Neural cell (in vitro differentiated cells): ENCODE results near the gene ENTPD1.

Experiments
- EP300 ChIP-seq: fragments of 450-650 bp; conservative IDR thresholded peaks from 2 replicates; pipeline ENCODE4 v1.6.1; 2014; ENCODE audit warnings: antibody characterized with exemption, mild to moderate bottlenecking, moderate library complexity; ENCODE audit not compliant: poor library complexity, severe bottlenecking
- EZH2 ChIP-seq: fragments of 200-600, 300-800 bp; shearing (Covaris generic), sonication (generic); IDR thresholded peaks from 2 replicates; pipeline ENCODE4 v1.6.1; 2014; ENCODE audit warnings: antibody characterized with exemption, low read length, borderline replicate concordance, mild to moderate bottlenecking; ENCODE audit not compliant: insufficient read depth, poor library complexity, severe bottlenecking
- MXI1 ChIP-seq: fragments of 450-650 bp; conservative IDR thresholded peaks from 2 replicates; pipeline ENCODE4 v1.6.1; 2014; ENCODE audit warnings: antibody characterized with exemption, mild to moderate bottlenecking; ENCODE audit not compliant: poor library complexity, severe bottlenecking
- RAD21 ChIP-seq: fragments of 450-650 bp; conservative IDR thresholded peaks from 2 replicates; pipeline ENCODE4 v1.6.1; 2014; ENCODE audit warnings: antibody characterized with exemption, mild to moderate bottlenecking, moderate library complexity
- TF ChIP-seq, protein P1 (sequence below): fragments of 450-650 bp; IDR thresholded peaks from 2 replicates; pipeline ENCODE4 v1.5.1; 2014; ENCODE audit warnings: antibody characterized with exemption, mild to moderate bottlenecking, moderate library complexity; ENCODE audit not compliant: poor library complexity, severe bottlenecking

- TF ChIP-seq, protein P1, sequence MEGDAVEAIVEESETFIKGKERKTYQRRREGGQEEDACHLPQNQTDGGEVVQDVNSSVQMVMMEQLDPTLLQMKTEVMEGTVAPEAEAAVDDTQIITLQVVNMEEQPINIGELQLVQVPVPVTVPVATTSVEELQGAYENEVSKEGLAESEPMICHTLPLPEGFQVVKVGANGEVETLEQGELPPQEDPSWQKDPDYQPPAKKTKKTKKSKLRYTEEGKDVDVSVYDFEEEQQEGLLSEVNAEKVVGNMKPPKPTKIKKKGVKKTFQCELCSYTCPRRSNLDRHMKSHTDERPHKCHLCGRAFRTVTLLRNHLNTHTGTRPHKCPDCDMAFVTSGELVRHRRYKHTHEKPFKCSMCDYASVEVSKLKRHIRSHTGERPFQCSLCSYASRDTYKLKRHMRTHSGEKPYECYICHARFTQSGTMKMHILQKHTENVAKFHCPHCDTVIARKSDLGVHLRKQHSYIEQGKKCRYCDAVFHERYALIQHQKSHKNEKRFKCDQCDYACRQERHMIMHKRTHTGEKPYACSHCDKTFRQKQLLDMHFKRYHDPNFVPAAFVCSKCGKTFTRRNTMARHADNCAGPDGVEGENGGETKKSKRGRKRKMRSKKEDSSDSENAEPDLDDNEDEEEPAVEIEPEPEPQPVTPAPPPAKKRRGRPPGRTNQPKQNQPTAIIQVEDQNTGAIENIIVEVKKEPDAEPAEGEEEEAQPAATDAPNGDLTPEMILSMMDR = no peak
- TF ChIP-seq EZH2 (no peak), RAD21 (no peak), MXI1 (no peak), EP300 (no peak)
These were observed 77.2 kb downstream of the ENTPD1 start for GRCh38 chr10:95833042-95833610.
